Heart right ventricle (tissue), 16 donors: Measurements from ENCODE around the gene CYTH4. TPM values are rescaled to one million over a fixed set of nuclear protein-coding genes. Genes with fewer than 3 reads are reported as not detected.

Experiments used
- ATAC-seq, 8 donors: fragments of 200-7000 bp; cut with Tn5 transposase; one replicate each; pipeline ENCODE4 v1.9.1; 2020; ENCODE audit warnings: mild to moderate bottlenecking in 8 of 8, moderate library complexity in 8 of 8, moderate number of reproducible peaks in 1 of 8
- DNase-seq, 2 donors: peaks; one replicate each; pipeline ENCODE4 v3.0.0-alpha.2; 2020
- H3K27ac ChIP-seq, 10 donors: fragments of 200-600 bp; sonication (generic) in 2 of 10; one replicate each; pipeline versions ENCODE4 v1.5.0 to v1.8.0; 2020 to 2022; ENCODE audit warnings: mild to moderate bottlenecking in 3 of 10
- H3K27me3 ChIP-seq, 7 donors: fragments of 200-600 bp; one replicate each; pipeline ENCODE4 v1.8.0; 2021 to 2022; ENCODE audit warnings: mild to moderate bottlenecking in 2 of 7
- H3K36me3 ChIP-seq, 9 donors: fragments of 200-600 bp; sonication (generic) in 1 of 9; one replicate each; pipeline versions ENCODE4 v1.5.0 to v1.8.0; 2020 to 2022; ENCODE audit warnings: mild to moderate bottlenecking in 2 of 9
- H3K4me1 ChIP-seq, 9 donors: fragments of 200-600 bp; sonication (generic) in 1 of 9; one replicate each; pipeline versions ENCODE4 v1.5.0 to v1.8.0; 2020 to 2022; ENCODE audit warnings: mild to moderate bottlenecking in 4 of 9
- H3K4me3 ChIP-seq, 10 donors: fragments of 200-600 bp; sonication (generic) in 2 of 10; one replicate each; pipeline versions ENCODE4 v1.5.0 to v1.8.0; 2020 to 2022; ENCODE audit warnings: mild to moderate bottlenecking in 7 of 10, moderate library complexity in 2 of 10
- H3K9me3 ChIP-seq, 11 donors: fragments of 200-600 bp in 10 of 11; sonication (generic) in 2 of 11; one replicate each; pipeline versions ENCODE4 v1.5.0 to v1.8.0; 2013 to 2022; ENCODE audit warnings: mild to moderate bottlenecking in 2 of 11, control low read depth in 1 of 11, moderate library complexity in 1 of 11
- WGBS, 2 donors: extraction: QIAGEN DNeasy Blood & Tissue Kit; methylation state at CpG; one replicate each; pipeline ENCODE4 v1.1.7; 2013; ENCODE audit warnings: inconsistent platforms in 1 of 2; 5-methylcytosine and 5-hydroxymethylcytosine counted together
- intact Hi-C, 10 donors: fragments of 100-400 bp; cut with DNase I; formaldehyde crosslinking; loops; one replicate each; pipeline versions ENCODE4 v1.11.1 to v1.14.2; 2022
- polyA plus RNA-seq, 2 donors: library from polyadenylated mRNA; stranded (reverse); fragments of 200-250 nt; gene quantifications; one replicate each; pipeline ENCODE4 v1.2.3, GENCODE V29; 2013
- total RNA-seq, 10 donors: library from RNA; stranded (reverse); fragmentation: NEBNext Ultra II Directional in 3 of 10; extraction: Animal tissue kit (Norgen Biotek cat#: 25700) in 3 of 10; gene quantifications; one replicate each; pipeline versions ENCODE4 v1.2.1 to v1.2.4, GENCODE V29; 2021 to 2023
- TF ChIP-seq, protein P1 (sequence below), 9 donors: fragments of 200-600 bp; sonication (generic) in 2 of 9; IDR thresholded peaks; one replicate each; pipeline versions ENCODE4 v1.5.0 to v1.8.0; 2021 to 2022; ENCODE audit warnings: antibody characterized with exemption in 9 of 9, mild to moderate bottlenecking in 5 of 9, moderate library complexity in 1 of 9
- donor health status: Arrhythmogenic right ventricular cardiomyopathy.
- donor health status: ischemic (EF 13 %, LVEDD 7.1; RV severe dilation, severe dysfunction).
- donor health status: healthy with polysubstance abuse.
- donor health status: DM: no; HTN: yes; CAD: no.
- donor health status: DM: no; HTN: no; CAD: no.
- donor health status: ischemic (EF 25% LVEDD 6.9; RV normal size, moderate dysfunction).
- donor health status: ischemic (EF 25% LVEDD 5.7; RV mildly dilated, moderate dysfunction).
- donor health status: healthy.
- donor health status: DM: yes; HTN: yes; CAD: no.
- donor health status: Ischemic cardiomyopathy.
- donor health status: ischemic (EF 35%, LVEDD 5.7; RV mildly dilated, moderate dysfunction).
- donor health status: nonischemic (EF 11% LVEDD 7.7; RV severe dilation, severe dysfunction).
- donor health status: DM: yes; HTN: yes; CAD: no.
- donor health status: PGD.
- donor health status: ischemic (EF 29% LVEDD 5.4; RV normal size, mild dysfunction).
- donor health status: nonischemic (EF 23%, LVEDD 6.1; RV moderate dilation, normal function).

CYTH4 gene
- total and polyA plus RNA-seq, 12 donors: 1.8 to 29.3 (median 4.3) TPM

DNA sequence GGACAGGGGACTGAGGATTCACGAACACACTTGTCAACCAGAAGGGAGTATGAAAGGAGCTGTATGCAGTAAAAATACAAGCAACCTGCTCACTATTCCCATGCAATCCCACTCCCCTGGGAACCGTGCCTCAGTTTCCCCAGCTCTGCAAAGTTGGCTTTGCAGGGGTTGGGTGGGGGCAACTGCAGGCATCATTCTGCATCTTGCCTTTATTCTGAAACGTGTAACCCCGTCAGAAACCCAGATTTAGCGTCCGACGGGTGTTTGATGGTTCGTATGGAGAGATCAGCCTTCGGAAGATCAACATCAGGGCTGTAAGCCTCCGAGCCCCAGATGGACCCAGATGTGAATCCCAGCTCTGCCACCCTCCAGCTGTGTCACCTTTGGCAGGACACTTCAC, 3.6 kb downstream of the CYTH4 start:
- 83 to 86% methylated on average over 10 of the region's 10 CpGs for WGBS, 2 donors
- ATAC-seq: no peak
- peaks cover 0 to 55% (median 35%) of the 10 kb centered on the region in 7 donors for H3K27me3 ChIP-seq

DNA sequence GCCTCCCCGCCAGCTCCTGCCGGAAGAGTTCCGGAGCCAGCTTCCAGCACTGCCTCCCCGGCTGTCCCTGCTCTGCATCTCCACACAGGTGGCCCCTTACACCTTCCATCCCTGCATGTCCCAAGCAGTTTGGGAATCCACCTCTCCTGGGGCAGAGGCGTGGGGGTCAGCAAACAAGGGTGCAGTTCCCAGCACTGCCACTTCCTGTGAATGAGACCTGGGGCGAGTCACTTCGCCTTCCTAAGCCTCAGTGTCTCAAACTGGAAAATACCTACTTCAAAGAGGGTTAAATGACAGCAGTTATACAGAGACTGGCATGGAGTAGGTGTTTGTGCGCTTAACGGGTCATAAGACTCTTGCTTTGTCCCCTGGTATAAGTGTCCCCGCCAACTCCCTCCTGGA, 5.2 kb downstream of the CYTH4 start:
- intact Hi-C loops: no loop called here
- Histone ChIP-seq H3K27ac (no peak overlapping the region), H3K4me3 (no peak overlapping the region), H3K9me3 (peaks cover 0 to 7% (median 0%) of the 10 kb centered on the region in 11 donors), H3K27me3 (peaks cover 0 to 53% (median 29%) of the 10 kb centered on the region in 7 donors), H3K4me1 (peaks cover 0 to 54% (median 4%) of the 10 kb centered on the region in 9 donors), H3K36me3 (peaks cover 0 to 68% (median 0%) of the 10 kb centered on the region in 9 donors)
- ATAC-seq (no peak), DNase-seq (no peak)
- TF ChIP-seq, protein P1, sequence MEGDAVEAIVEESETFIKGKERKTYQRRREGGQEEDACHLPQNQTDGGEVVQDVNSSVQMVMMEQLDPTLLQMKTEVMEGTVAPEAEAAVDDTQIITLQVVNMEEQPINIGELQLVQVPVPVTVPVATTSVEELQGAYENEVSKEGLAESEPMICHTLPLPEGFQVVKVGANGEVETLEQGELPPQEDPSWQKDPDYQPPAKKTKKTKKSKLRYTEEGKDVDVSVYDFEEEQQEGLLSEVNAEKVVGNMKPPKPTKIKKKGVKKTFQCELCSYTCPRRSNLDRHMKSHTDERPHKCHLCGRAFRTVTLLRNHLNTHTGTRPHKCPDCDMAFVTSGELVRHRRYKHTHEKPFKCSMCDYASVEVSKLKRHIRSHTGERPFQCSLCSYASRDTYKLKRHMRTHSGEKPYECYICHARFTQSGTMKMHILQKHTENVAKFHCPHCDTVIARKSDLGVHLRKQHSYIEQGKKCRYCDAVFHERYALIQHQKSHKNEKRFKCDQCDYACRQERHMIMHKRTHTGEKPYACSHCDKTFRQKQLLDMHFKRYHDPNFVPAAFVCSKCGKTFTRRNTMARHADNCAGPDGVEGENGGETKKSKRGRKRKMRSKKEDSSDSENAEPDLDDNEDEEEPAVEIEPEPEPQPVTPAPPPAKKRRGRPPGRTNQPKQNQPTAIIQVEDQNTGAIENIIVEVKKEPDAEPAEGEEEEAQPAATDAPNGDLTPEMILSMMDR (IDR thresholded peaks at IDR 0.05): no peak
- WGBS, 2 donors: 76 to 81% methylated on average over 10 of the region's 10 CpGs

More for the DNA sequence above, 3.6 kb downstream of the CYTH4 start:
- peaks cover 0 to 52% (median 0%) of the 10 kb centered on the region in 9 donors for H3K36me3 ChIP-seq
- intact Hi-C loops: no loop called here
- no peak for DNase-seq
- peak overlapping the region in 1 of 10 donors; percentile 75 for H3K4me3 ChIP-seq
- H3K4me1 ChIP-seq: peaks cover 0 to 57% (median 4%) of the 10 kb centered on the region in 9 donors
- TF ChIP-seq, protein P1 (IDR thresholded peaks at IDR 0.05): no peak
- peak overlapping the region in 1 of 10 donors; percentile 96 for H3K27ac ChIP-seq
- H3K9me3 ChIP-seq: no peaks in the 10 kb centered on the region

DNA sequence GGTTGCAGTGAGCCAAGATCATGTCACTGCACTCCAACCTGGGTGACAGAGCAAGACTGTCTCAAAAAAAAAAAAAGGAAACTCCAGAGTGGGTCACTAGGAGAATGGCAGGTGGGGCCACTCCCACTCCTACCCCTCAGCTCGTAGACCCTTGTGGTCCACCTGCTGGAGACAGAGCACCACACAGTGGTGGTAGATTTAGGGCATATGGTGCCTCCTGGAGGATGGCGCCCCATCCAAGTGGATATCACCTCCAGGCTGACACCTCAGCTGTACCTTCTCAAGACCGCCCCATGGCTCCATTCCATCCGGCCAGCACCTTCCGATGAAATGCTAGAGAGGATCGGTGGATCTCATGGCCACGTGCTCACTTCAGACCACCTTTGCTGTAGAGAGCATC, 6.2 kb downstream of the CYTH4 start:
- H3K4me1 ChIP-seq: peaks cover 0 to 54% (median 4%) of the 10 kb centered on the region in 9 donors
- H3K27ac ChIP-seq: no peak overlapping the region
- H3K4me3 ChIP-seq: no peak overlapping the region
- 92 to 94% methylated on average over 7 of the region's 7 CpGs for WGBS, 2 donors
- peaks cover 0 to 77% (median 0%) of the 10 kb centered on the region in 9 donors for H3K36me3 ChIP-seq
- intact Hi-C loops: no loop called here
- DNase-seq: no peak
- H3K27me3 ChIP-seq: peaks cover 0 to 53% (median 28%) of the 10 kb centered on the region in 7 donors
- no peak for ATAC-seq
- H3K9me3 ChIP-seq: peaks cover 0 to 7% (median 0%) of the 10 kb centered on the region in 11 donors
- TF ChIP-seq, protein P1 (IDR thresholded peaks at IDR 0.05): no peak

DNA sequence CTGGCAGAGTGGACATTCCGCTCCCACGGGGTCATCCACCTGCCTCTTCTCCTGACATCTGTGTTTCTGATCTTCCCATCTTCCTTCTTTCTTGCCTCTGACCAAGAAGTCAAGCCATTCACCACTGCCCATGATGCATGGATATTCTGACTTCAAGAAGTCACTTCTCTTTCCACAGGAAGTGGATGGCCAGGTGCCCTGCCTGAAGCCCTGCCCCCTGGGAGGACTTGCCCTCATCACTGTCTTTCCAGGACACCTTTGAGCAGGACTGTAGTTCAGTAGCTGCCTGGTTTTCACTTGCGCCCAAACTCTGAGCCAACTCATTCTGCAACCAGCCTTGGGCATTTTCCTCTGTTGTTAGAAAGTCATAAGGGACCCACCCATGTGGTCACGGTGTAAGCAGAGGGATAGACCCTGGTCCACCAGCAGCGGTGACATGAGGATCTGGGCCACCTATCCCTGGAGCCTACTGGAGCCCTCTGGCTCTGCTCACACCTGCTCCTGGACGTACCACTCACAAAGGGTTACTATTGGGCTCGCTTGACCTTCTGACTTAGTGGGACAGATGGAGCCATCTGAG, 6.9 kb downstream of the CYTH4 start:
- no peak overlapping the region for H3K4me3 ChIP-seq
- peaks cover 0 to 7% (median 0%) of the 10 kb centered on the region in 11 donors for H3K9me3 ChIP-seq
- TF ChIP-seq, protein P1 (IDR thresholded peaks at IDR 0.05): no peak
- H3K36me3 ChIP-seq: peaks cover 0 to 81% (median 0%) of the 10 kb centered on the region in 9 donors
- no peak overlapping the region for H3K27ac ChIP-seq
- H3K4me1 ChIP-seq: peaks cover 0 to 54% (median 4%) of the 10 kb centered on the region in 9 donors
- ATAC-seq (no peak), DNase-seq (no peak)
- intact Hi-C loops: no loop called here
- H3K27me3 ChIP-seq: peaks cover 0 to 51% (median 28%) of the 10 kb centered on the region in 7 donors
- 89 to 97% methylated on average over 7 of the region's 7 CpGs for WGBS, 2 donors
